Measurements from ENCODE around the gene ACTA1. TPM values are rescaled to one million over a fixed set of nuclear protein-coding genes. Genes with fewer than 3 reads are reported as not detected.

ACTA1 gene
- total and polyA plus RNA-seq, 10 of the 15 experiments (the other 5 are each of a cell fraction or from before 2014, with no cell fraction given), result 0.05 to 0.35 (median 0.12) TPM; not detected in 7

DNA sequence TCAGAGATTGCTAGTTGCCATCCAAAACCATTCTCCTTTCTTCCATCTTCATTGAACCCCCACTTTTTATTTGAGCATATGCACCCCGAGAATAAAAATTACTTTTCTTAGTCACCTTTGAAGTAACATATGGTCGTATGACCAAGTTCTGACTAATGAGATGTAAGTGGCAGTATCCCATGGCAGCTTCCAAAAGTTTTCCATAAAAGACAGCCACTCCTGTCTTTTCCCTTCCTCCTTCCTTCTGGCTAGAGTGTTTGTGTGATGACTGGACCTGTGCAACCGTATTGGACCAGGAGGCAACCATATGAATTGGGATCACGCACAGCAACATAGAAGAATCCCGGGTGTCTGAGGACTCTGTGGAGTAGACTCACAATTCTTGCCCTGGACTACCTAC, 49.9 kb downstream of the ACTA1 start:
- DNase-seq (ENCODE audit: low read depth, low spot score) (no peak), FAIRE-seq (no peak), ATAC-seq (no peak)
- no peaks in the 10 kb centered on the region for H4K20me1 ChIP-seq (ENCODE audit: control insufficient read depth, insufficient read depth)
- TF ChIP-seq, protein P1, sequence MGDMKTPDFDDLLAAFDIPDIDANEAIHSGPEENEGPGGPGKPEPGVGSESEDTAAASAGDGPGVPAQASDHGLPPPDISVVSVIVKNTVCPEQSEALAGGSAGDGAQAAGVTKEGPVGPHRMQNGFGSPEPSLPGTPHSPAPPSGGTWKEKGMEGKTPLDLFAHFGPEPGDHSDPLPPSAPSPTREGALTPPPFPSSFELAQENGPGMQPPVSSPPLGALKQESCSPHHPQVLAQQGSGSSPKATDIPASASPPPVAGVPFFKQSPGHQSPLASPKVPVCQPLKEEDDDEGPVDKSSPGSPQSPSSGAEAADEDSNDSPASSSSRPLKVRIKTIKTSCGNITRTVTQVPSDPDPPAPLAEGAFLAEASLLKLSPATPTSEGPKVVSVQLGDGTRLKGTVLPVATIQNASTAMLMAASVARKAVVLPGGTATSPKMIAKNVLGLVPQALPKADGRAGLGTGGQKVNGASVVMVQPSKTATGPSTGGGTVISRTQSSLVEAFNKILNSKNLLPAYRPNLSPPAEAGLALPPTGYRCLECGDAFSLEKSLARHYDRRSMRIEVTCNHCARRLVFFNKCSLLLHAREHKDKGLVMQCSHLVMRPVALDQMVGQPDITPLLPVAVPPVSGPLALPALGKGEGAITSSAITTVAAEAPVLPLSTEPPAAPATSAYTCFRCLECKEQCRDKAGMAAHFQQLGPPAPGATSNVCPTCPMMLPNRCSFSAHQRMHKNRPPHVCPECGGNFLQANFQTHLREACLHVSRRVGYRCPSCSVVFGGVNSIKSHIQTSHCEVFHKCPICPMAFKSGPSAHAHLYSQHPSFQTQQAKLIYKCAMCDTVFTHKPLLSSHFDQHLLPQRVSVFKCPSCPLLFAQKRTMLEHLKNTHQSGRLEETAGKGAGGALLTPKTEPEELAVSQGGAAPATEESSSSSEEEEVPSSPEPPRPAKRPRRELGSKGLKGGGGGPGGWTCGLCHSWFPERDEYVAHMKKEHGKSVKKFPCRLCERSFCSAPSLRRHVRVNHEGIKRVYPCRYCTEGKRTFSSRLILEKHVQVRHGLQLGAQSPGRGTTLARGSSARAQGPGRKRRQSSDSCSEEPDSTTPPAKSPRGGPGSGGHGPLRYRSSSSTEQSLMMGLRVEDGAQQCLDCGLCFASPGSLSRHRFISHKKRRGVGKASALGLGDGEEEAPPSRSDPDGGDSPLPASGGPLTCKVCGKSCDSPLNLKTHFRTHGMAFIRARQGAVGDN (IDR thresholded peaks at IDR 0.05), result no peak
- TF ChIP-seq SMAD5 (IDR thresholded peaks at IDR 0.05; ENCODE audit: low read depth) (no peak), BACH1 (IDR thresholded peaks at IDR 0.05; ENCODE audit: borderline replicate concordance) (no peak), TCF7 (IDR thresholded peaks at IDR 0.05; ENCODE audit: borderline replicate concordance) (no peak), BRCA1 (IDR thresholded peaks at IDR 0.05; ENCODE audit: low read depth, low read length) (no peak), EED (IDR thresholded peaks at IDR 0.05; ENCODE audit: low read depth) (no peak)
- in situ Hi-C loops (cut with MboI), result no loop called here
- H3K4me3 ChIP-seq, result no peak overlapping the region
- 46% methylated on average over 5 of the region's 5 CpGs for WGBS (ENCODE audit: insufficient coverage, insufficient replicate concordance, low lambda C conversion rate, missing lambda C conversion rate)
- intact Hi-C loops (cut with micrococcal nuclease; ENCODE audit: unreplicated experiment), result no loop called here
- ChIA-PET SMC1A (ENCODE audit: uncharacterized antibody, unreplicated experiment) (no interaction called here), RAD21 (ENCODE audit: unreplicated experiment) (no interaction called here), POLR2A (no interaction called here), CTCF (interaction anchor here (2.0 kb wide), 1 partner anchor 98 kb away, joined by 6 read pairs; no protein-coding TSS in a partner anchor)
- H3K4me2 ChIP-seq (ENCODE audit: control insufficient read depth, insufficient read depth), result no peak overlapping the region
- H3K9ac ChIP-seq (ENCODE audit: control insufficient read depth, insufficient read depth, low read length), result no peak overlapping the region
- no peak overlapping the region for H3K27ac ChIP-seq (ENCODE audit: control insufficient read depth, insufficient read depth)
- no TSS peak for BruUV-seq (replicated peaks)
- H3K4me1 ChIP-seq (ENCODE audit: control insufficient read depth, insufficient read depth, low read length), result no peaks in the 10 kb centered on the region
- H2AFZ ChIP-seq (ENCODE audit: control insufficient read depth, low read depth, low read length), result no peak overlapping the region
- no peaks in the 10 kb centered on the region for H3K9me3 ChIP-seq (replicated peaks; ENCODE audit: control insufficient read depth, insufficient read depth, low read length)
- H3K79me2 ChIP-seq (ENCODE audit: control insufficient read depth, insufficient read depth, low read length), result no peaks in the 10 kb centered on the region
- H3K36me3 ChIP-seq (ENCODE audit: control insufficient read depth in 2 of 2, insufficient read depth in 2 of 2, low read length in 1 of 2), result no peaks in the 10 kb centered on the region
- H3K27me3 ChIP-seq (replicated peaks in 1 of 2; ENCODE audit: control insufficient read depth in 2 of 2, insufficient read depth in 2 of 2, low read length in 1 of 2), result peaks cover 3 to 4% of the 10 kb centered on the region in 2 experiments; a peak in 3 of 4 replicates

All from GM12878 (cell line).